Stimulated activated naive CD4-positive, alpha-beta T cell (primary cell): Measurements from ENCODE around the gene DQX1.

Experiments used
- DNase-seq, 6 experiments: peaks; one replicate each; lab custom pipeline; 2025; lab: John Stamatoyannopoulos, UW

Gene DQX1

GRCh38 chr2:74530239-74531187, 4.5 kb upstream of the DQX1 start:
- peak in 3 of 6 experiments; percentile 26 to 58 (median 47) for DNase-seq

GRCh38 chr2:74529357-74530238, 3.6 kb upstream of the DQX1 start, which contains the start of the genes AUP1 and HTRA2:
Gene AUP1, minus strand, starts transcription at chr2:74529706. Its CDS starts 77 bp downstream, at chr2:74529629.
Gene HTRA2, plus strand, starts transcription at chr2:74529933. Its CDS starts 74 bp downstream, at chr2:74530007.
- DNase-seq: peak; percentile 64 to 93 (median 86)

- no peak for DNase-seq
Observed at GRCh38 chr2:74528600-74529356, 2.7 kb upstream of the DQX1 start.

GRCh38 chr2:74527741-74528140, 1.7 kb upstream of the DQX1 start:
- no peak for DNase-seq

- DNase-seq: no peak
Observed at GRCh38 chr2:74526649-74527230, 709 bp upstream of the DQX1 start.

GRCh38 chr2:74524955-74525716, 895 bp downstream of the DQX1 start:
- no peak for DNase-seq

- DNase-seq: no peak
Observed at GRCh38 chr2:74524005-74524404, 2.0 kb downstream of the DQX1 start.

- DNase-seq: no peak
Observed at GRCh38 chr2:74522516-74522915, 3.5 kb downstream of the DQX1 start.

- DNase-seq: no peak
Observed at GRCh38 chr2:74516650-74517049, 9.4 kb downstream of the DQX1 start.

- DNase-seq: peak in 5 of 6 experiments; percentile 48 to 76 (median 62)
Observed at GRCh38 chr2:74515981-74516633, 9.9 kb downstream of the DQX1 start.

GRCh38 chr2:74515271-74515980, 10.6 kb downstream of the DQX1 start:
- peak in 2 of 6 experiments; percentile 4 to 30 for DNase-seq

- DNase-seq: peak in 2 of 6 experiments; percentile 30 to 43
Observed at GRCh38 chr2:74514368-74515270, 11.4 kb downstream of the DQX1 start, which contains the start of gene TLX2. Gene TLX2, plus strand, starts transcription at chr2:74514450. Its CDS starts 357 bp downstream, at chr2:74514807.

GRCh38 chr2:74513605-74514367, 12.2 kb downstream of the DQX1 start:
- DNase-seq: peak in 2 of 6 experiments; percentile 20 to 28

GRCh38 chr2:74512744-74513604, 13.1 kb downstream of the DQX1 start:
- no peak for DNase-seq

- DNase-seq: no peak
Observed at GRCh38 chr2:74511104-74511989, 14.7 kb downstream of the DQX1 start.
